Stomach (tissue), 9 donors: ENCODE measurements around the gene SACM1L. TPM values are rescaled to one million over a fixed set of nuclear protein-coding genes. Genes with fewer than 3 reads are reported as not detected.

Experiments used
- DNase-seq, 2 donors: peaks; one replicate each; pipeline versions ENCODE4 v3.0.0 to v3.0.0-alpha.2; 2013 to 2019
- H3K27ac ChIP-seq, 5 donors: fragments of 200-600 bp in 4 of 5; sonication (generic) in 4 of 5; one replicate each; pipeline ENCODE4 v1.5.1; 2013 to 2019; ENCODE audit warnings: mild to moderate bottlenecking in 1 of 5, moderate library complexity in 1 of 5
- H3K27me3 ChIP-seq, 3 donors: fragments of 200-600 bp; sonication (generic); one replicate each; pipeline ENCODE4 v1.5.1; 2017 to 2019; ENCODE audit warnings: mixed run types in 1 of 3
- H3K36me3 ChIP-seq, 4 donors: fragments of 200-600 bp; sonication (generic); 1 replicate in 3 of 4; 2 replicates in 1 of 4; pipeline ENCODE4 v1.5.1; 2016 to 2019
- H3K4me1 ChIP-seq, 4 donors: fragments of 200-600 bp; sonication (generic); one replicate each; pipeline ENCODE4 v1.5.1; 2016 to 2019
- H3K4me3 ChIP-seq, 4 donors: fragments of 200-600 bp; sonication (generic) in 3 of 4; one replicate each; pipeline ENCODE4 v1.5.1; 2016 to 2019; ENCODE audit warnings: mild to moderate bottlenecking in 1 of 4
- H3K9me3 ChIP-seq, 4 donors: fragments of 200-600 bp; sonication (generic); one replicate each; pipeline ENCODE4 v1.5.1; 2016 to 2019
- CTCF ChIP-seq, 7 experiments: fragments of 450-650 bp in 4 of 7; fragments of 200-600 bp in 3 of 7; sonication (generic) in 3 of 7; IDR thresholded peaks; one replicate each; pipeline ENCODE4 v1.5.1; 2016 to 2019; ENCODE audit warnings: antibody characterized with exemption in 7 of 7, control low read depth in 2 of 7, mild to moderate bottlenecking in 1 of 7
- EP300 ChIP-seq: sonication (generic); formaldehyde crosslinking; IDR thresholded peaks from one replicate; pipeline ENCODE4 v1.6.1; 2017; ENCODE audit warnings: antibody characterized with exemption
- POLR2A ChIP-seq, 4 donors: fragments of 450-650 bp; IDR thresholded peaks; one replicate each; pipeline ENCODE4 v1.6.1; 2016; ENCODE audit warnings: antibody characterized with exemption in 4 of 4, control low read depth in 2 of 4, mild to moderate bottlenecking in 1 of 4, moderate library complexity in 1 of 4
- POLR2AphosphoS5 ChIP-seq, 3 donors: sonication (generic); formaldehyde crosslinking; IDR thresholded peaks; one replicate each; pipeline ENCODE4 v1.6.1; 2016; ENCODE audit warnings: antibody characterized with exemption in 3 of 3
- whole genome bisulfite sequencing, 5 donors: extraction: QIAGEN DNeasy Blood & Tissue Kit in 3 of 5; methylation state at CpG; one replicate each; pipeline versions ENCODE4 v1.1.5 to v1.1.7; 2013 to 2018; 5-methylcytosine and 5-hydroxymethylcytosine counted together
- intact Hi-C: fragments of 100-400 bp; cut with DNase I; formaldehyde crosslinking; loops from one replicate; pipeline ENCODE4 v1.15.1; 2023; ENCODE audit warnings: low total_unique reads
- polyA plus RNA-seq, 3 donors: library from polyadenylated mRNA; stranded (reverse); fragments of 200-250 nt; gene quantifications; one replicate each; pipeline ENCODE4 v1.2.3, GENCODE V29; 2013
- total RNA-seq, 5 donors: library from RNA; depleted of rRNA; stranded (reverse); fragments of >200 nt; gene quantifications; one replicate each; pipeline versions ENCODE4 v1.1.0 to v1.2.3, GENCODE V29; 2014 to 2016
- donor health status: healthy with polysubstance abuse.
- donor health status: Bipolar disorder and iron deficiency.
- donor health status: healthy.

The SACM1L gene
- total and polyA plus RNA-seq, 8 donors: 9.8 to 118 (median 30.8) TPM

DNA sequence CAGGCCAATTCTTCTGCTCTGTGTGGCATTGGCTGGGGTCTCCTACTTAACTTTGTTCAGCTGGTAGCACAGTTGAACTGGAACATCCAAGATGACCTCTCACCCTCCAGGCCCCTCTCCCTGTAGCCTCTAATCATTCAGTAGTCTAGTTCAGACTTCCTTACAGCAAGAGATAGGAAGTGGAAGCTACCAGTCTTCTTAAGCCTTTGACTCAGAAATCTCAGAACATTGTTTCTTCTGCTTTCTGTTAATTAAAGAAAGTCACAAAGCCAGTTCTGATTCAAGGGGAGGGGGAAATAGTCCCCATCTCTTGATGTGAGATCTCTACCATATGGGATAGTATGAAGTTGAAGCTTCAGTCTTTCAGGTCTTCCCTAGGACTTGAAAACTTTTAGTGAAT is 18.8 kb upstream of the SACM1L start:
- peaks cover 38 to 90% (median 87%) of the 10 kb centered on the region in 4 donors for H3K36me3 ChIP-seq

GRCh38 chr3:45670991-45671390 is 18.2 kb upstream of the SACM1L start:
- H3K27ac ChIP-seq: peak overlapping the region in 3 of 5 donors; percentile 9 to 24 (median 15)
- intact Hi-C loops: no loop called here
- H3K27me3 ChIP-seq: no peaks in the 10 kb centered on the region
- H3K9me3 ChIP-seq: no peaks in the 10 kb centered on the region
- no peak for TF ChIP-seq CTCF (IDR thresholded peaks at IDR 0.05)
- no peak for TF ChIP-seq EP300
- no peak for TF ChIP-seq POLR2A (IDR thresholded peaks at IDR 0.05)
- TF ChIP-seq POLR2AphosphoS5 (IDR thresholded peaks at IDR 0.05): no peak
- H3K4me1 ChIP-seq: peaks cover 0 to 45% (median 29%) of the 10 kb centered on the region in 4 donors
- peak in 1 of 2 donors; percentile 75 for DNase-seq
- H3K4me3 ChIP-seq: no peak overlapping the region
- WGBS, 5 donors: 32 to 60% (median 34%) methylated on average over 2 of the region's 2 CpGs
- peaks cover 38 to 91% (median 87%) of the 10 kb centered on the region in 4 donors for H3K36me3 ChIP-seq

More for the DNA sequence above, 18.8 kb upstream of the SACM1L start:
- TF ChIP-seq EP300 (no peak), POLR2A (IDR thresholded peaks at IDR 0.05) (no peak), CTCF (IDR thresholded peaks at IDR 0.05) (no peak), POLR2AphosphoS5 (IDR thresholded peaks at IDR 0.05) (no peak)
- H3K9me3 ChIP-seq: no peaks in the 10 kb centered on the region
- H3K27ac ChIP-seq: peak overlapping the region in 3 of 5 donors; percentile 9 to 24 (median 15)
- H3K4me1 ChIP-seq: peaks cover 0 to 50% (median 33%) of the 10 kb centered on the region in 4 donors
- H3K27me3 ChIP-seq: no peaks in the 10 kb centered on the region
- intact Hi-C loops: no loop called here
- H3K4me3 ChIP-seq: no peak overlapping the region
- no peak for DNase-seq

GRCh38 chr3:45673273-45673672 is 15.9 kb upstream of the SACM1L start:
- Histone ChIP-seq H3K27ac (no peak overlapping the region), H3K36me3 (peaks cover 46 to 96% (median 90%) of the 10 kb centered on the region in 4 donors), H3K4me3 (no peak overlapping the region), H3K27me3 (no peaks in the 10 kb centered on the region), H3K4me1 (peaks cover 0 to 37% (median 19%) of the 10 kb centered on the region in 4 donors), H3K9me3 (no peaks in the 10 kb centered on the region)
- WGBS, 5 donors: 91 to 100% (median 98%) methylated on average over 2 of the region's 2 CpGs
- TF ChIP-seq EP300: no peak
- TF ChIP-seq CTCF (IDR thresholded peaks at IDR 0.05): no peak
- no peak for TF ChIP-seq POLR2A (IDR thresholded peaks at IDR 0.05)
- no peak for TF ChIP-seq POLR2AphosphoS5 (IDR thresholded peaks at IDR 0.05)
- no peak for DNase-seq
- intact Hi-C loops: no loop called here

- Histone ChIP-seq H3K27ac (peak overlapping the region in 3 of 5 donors; percentile 49 to 65 (median 62)), H3K27me3 (no peaks in the 10 kb centered on the region), H3K9me3 (no peaks in the 10 kb centered on the region), H3K36me3 (peaks cover 50 to 93% (median 87%) of the 10 kb centered on the region in 4 donors), H3K4me1 (peaks cover 0 to 25% (median 8%) of the 10 kb centered on the region in 4 donors), H3K4me3 (no peak overlapping the region)
- TF ChIP-seq CTCF (IDR thresholded peaks at IDR 0.05): no peak
- no peak for TF ChIP-seq EP300
- TF ChIP-seq POLR2AphosphoS5 (IDR thresholded peaks at IDR 0.05): no peak
- no peak for TF ChIP-seq POLR2A (IDR thresholded peaks at IDR 0.05)
- WGBS, 5 donors: 66 to 75% (median 71%) methylated on average over 7 of the region's 7 CpGs
- intact Hi-C loops: no loop called here
- no peak for DNase-seq
Observed at GRCh38 chr3:45676325-45677032, 12.7 kb upstream of the SACM1L start.
